H9 (cell line): ENCODE data around the gene WDR53. TPM values are rescaled to one million over a fixed set of nuclear protein-coding genes. Genes with fewer than 3 reads are reported as not detected.

Experiments
- DNase-seq: peaks from one replicate; pipeline ENCODE4 v3.0.0-alpha.2; 2017
- H2AFZ ChIP-seq: one replicate; pipeline ENCODE4 v1.6.1; 2013; ENCODE audit warnings: mild to moderate bottlenecking, low read length, control low read depth, moderate library complexity
- H2AK5ac ChIP-seq: 2 replicates; pipeline ENCODE4 v1.6.1; 2013; ENCODE audit warnings: low read length, control low read depth, mixed read lengths; ENCODE audit not compliant: insufficient read length
- H2BK120ac ChIP-seq: one replicate; pipeline ENCODE4 v1.6.1; 2013; ENCODE audit warnings: low read depth, mild to moderate bottlenecking, low read length, control low read depth, inconsistent platforms; ENCODE audit not compliant: poor library complexity, severe bottlenecking
- H2BK12ac ChIP-seq: 2 replicates; pipeline ENCODE4 v1.6.1; 2013; ENCODE audit warnings: low read length, control low read depth, mixed read lengths, low read depth; ENCODE audit not compliant: insufficient read length
- H2BK15ac ChIP-seq: 2 replicates; pipeline ENCODE4 v1.6.1; 2013; ENCODE audit warnings: low read depth, low read length, control low read depth
- H2BK20ac ChIP-seq: one replicate; pipeline ENCODE4 v1.6.1; 2013; ENCODE audit warnings: low read depth, mild to moderate bottlenecking, low read length, control low read depth, inconsistent platforms; ENCODE audit not compliant: poor library complexity, severe bottlenecking
- H2BK5ac ChIP-seq: 2 replicates; pipeline ENCODE4 v1.6.1; 2013; ENCODE audit warnings: low read length, control low read depth, mixed read lengths; ENCODE audit not compliant: insufficient read length
- H3K14ac ChIP-seq: 2 replicates; pipeline ENCODE4 v1.6.1; 2013; ENCODE audit warnings: low read length, control low read depth; ENCODE audit not compliant: insufficient read depth
- H3K18ac ChIP-seq: 2 replicates; pipeline ENCODE4 v1.6.1; 2013; ENCODE audit warnings: low read depth, mild to moderate bottlenecking, mixed read lengths, low read length, control low read depth; ENCODE audit not compliant: insufficient read length
- H3K23ac ChIP-seq: 2 replicates; pipeline ENCODE4 v1.6.1; 2013; ENCODE audit warnings: low read length, control low read depth, mixed read lengths, low read depth; ENCODE audit not compliant: insufficient read length
- H3K23me2 ChIP-seq: 2 replicates; pipeline ENCODE4 v1.6.1; 2013; ENCODE audit warnings: low read depth, mild to moderate bottlenecking, mixed read lengths, low read length, control low read depth; ENCODE audit not compliant: insufficient read length, poor library complexity, severe bottlenecking
- H3K27ac ChIP-seq: 2 replicates; pipeline ENCODE4 v1.5.1; 2013; ENCODE audit warnings: low read length, control low read depth, mixed read lengths, low read depth; ENCODE audit not compliant: insufficient read length
- H3K27me3 ChIP-seq: 2 replicates; pipeline ENCODE4 v1.6.1; 2013; ENCODE audit warnings: low read length, control low read depth, inconsistent platforms; ENCODE audit not compliant: insufficient read depth
- H3K4ac ChIP-seq: 2 replicates; pipeline ENCODE4 v1.6.1; 2013; ENCODE audit warnings: low read depth, mild to moderate bottlenecking, control low read depth, inconsistent platforms, low read length, moderate library complexity
- H3K4me1 ChIP-seq: 2 replicates; pipeline ENCODE4 v1.6.1; 2013; ENCODE audit warnings: low read length, control low read depth, inconsistent platforms; ENCODE audit not compliant: insufficient read depth
- H3K4me2 ChIP-seq: 2 replicates; pipeline ENCODE4 v1.6.1; 2013; ENCODE audit warnings: low read length, control low read depth, mixed read lengths; ENCODE audit not compliant: insufficient read length, insufficient read depth
- H3K56ac ChIP-seq: 2 replicates; pipeline ENCODE4 v1.6.1; 2013; ENCODE audit warnings: low read depth, mild to moderate bottlenecking, mixed read lengths, low read length, control low read depth; ENCODE audit not compliant: insufficient read length
- H3K79me1 ChIP-seq: 2 replicates; pipeline ENCODE4 v1.6.1; 2013; ENCODE audit warnings: low read depth, mild to moderate bottlenecking, moderate library complexity, low read length, control low read depth, inconsistent platforms; ENCODE audit not compliant: insufficient read depth, poor library complexity, severe bottlenecking
- H3K79me2 ChIP-seq: 2 replicates; pipeline ENCODE4 v1.6.1; 2013; ENCODE audit warnings: low read length, control low read depth, inconsistent platforms; ENCODE audit not compliant: insufficient read depth
- H3K9ac ChIP-seq: 2 replicates; pipeline ENCODE4 v1.6.1; 2013; ENCODE audit warnings: low read length, control low read depth, mixed read lengths; ENCODE audit not compliant: insufficient read length; ENCODE audit errors: extremely low read depth
- H3K9me3 ChIP-seq: one replicate; pipeline ENCODE4 v1.6.1; 2013; ENCODE audit warnings: low read depth, low read length, inconsistent platforms; ENCODE audit not compliant: control insufficient read depth
- H3T11ph ChIP-seq: one replicate; pipeline ENCODE4 v1.6.1; 2013; ENCODE audit warnings: mild to moderate bottlenecking, low read length, control low read depth, inconsistent platforms
- H4K20me1 ChIP-seq: one replicate; pipeline ENCODE4 v1.6.1; 2013; ENCODE audit not compliant: control insufficient read depth, insufficient read length, insufficient read depth
- H4K5ac ChIP-seq: 2 replicates; pipeline ENCODE4 v1.6.1; 2013; ENCODE audit warnings: low read depth, mild to moderate bottlenecking, mixed read lengths, low read length, control low read depth; ENCODE audit not compliant: insufficient read length
- H4K8ac ChIP-seq: replicated peaks from 2 replicates; pipeline ENCODE4 v1.6.1; 2013; ENCODE audit warnings: low read length, control low read depth, mixed read lengths, low read depth; ENCODE audit not compliant: insufficient read length
- H4K91ac ChIP-seq: 2 replicates; pipeline ENCODE4 v1.6.1; 2013; ENCODE audit warnings: low read depth, mild to moderate bottlenecking, moderate library complexity, mixed read lengths, low read length, control low read depth; ENCODE audit not compliant: insufficient read length
- H3K27ac Mint-ChIP-seq, 3 experiments: 2 replicates in 2 of 3; 3 replicates in 1 of 3; pipeline ENCODE4 v1.8.0; 2020 to 2021; ENCODE audit warnings: mixed read lengths in 3 of 3, mild to moderate bottlenecking in 1 of 3, moderate library complexity in 1 of 3
- H3K27me3 Mint-ChIP-seq: 2 replicates; pipeline ENCODE4 v1.8.0; 2021; ENCODE audit warnings: low read depth, mild to moderate bottlenecking, moderate library complexity, mixed read lengths
- H3K36me3 Mint-ChIP-seq, 3 experiments: 2 replicates in 2 of 3; 3 replicates in 1 of 3; pipeline ENCODE4 v1.8.0; 2020 to 2021; ENCODE audit warnings: low read depth in 3 of 3, mixed read lengths in 3 of 3; ENCODE audit not compliant: insufficient read depth in 1 of 3
- H3K4me1 Mint-ChIP-seq, 2 experiments: 2 replicates each; pipeline ENCODE4 v1.8.0; 2020; ENCODE audit warnings: mixed read lengths in 2 of 2
- H3K4me3 Mint-ChIP-seq, 2 experiments: 2 replicates in 1 of 2; 3 replicates in 1 of 2; pipeline ENCODE4 v1.8.0; 2020 to 2021; ENCODE audit warnings: mild to moderate bottlenecking in 2 of 2, mixed read lengths in 2 of 2, moderate library complexity in 1 of 2
- H3K9me3 Mint-ChIP-seq, 2 experiments: 2 replicates in 1 of 2; 3 replicates in 1 of 2; pipeline ENCODE4 v1.8.0; 2020; ENCODE audit warnings: mild to moderate bottlenecking in 2 of 2, mixed read lengths in 2 of 2, moderate library complexity in 1 of 2
- WGBS: extraction: QIAGEN DNeasy Blood & Tissue Kit; methylation state at CpG from one replicate; pipeline ENCODE4 v1.1.7; 2013; ENCODE audit warnings: missing lambda C conversion rate, low lambda C conversion rate, mixed read lengths; ENCODE audit not compliant: insufficient read length; ENCODE audit errors: extremely low coverage; 5-methylcytosine and 5-hydroxymethylcytosine counted together
- total RNA-seq: library from RNA; stranded (reverse); gene quantifications from 2 replicates; pipeline ENCODE4 v1.2.1, GENCODE V29; 2021
- TF ChIP-seq, protein P1 (sequence below): fragments of 200-600 bp; sonication (generic); conservative IDR thresholded peaks from 3 replicates; pipeline ENCODE4 v1.8.0; 2021; ENCODE audit warnings: antibody characterized with exemption, mild to moderate bottlenecking

The WDR53 gene
- total RNA-seq, 1 experiment from 2014 or later: 21.2 TPM

GRCh38 chr3:196544491-196544992, 23.8 kb downstream of the WDR53 start:
- Histone ChIP-seq H3K23ac (no peak overlapping the region), H3K4ac (no peak overlapping the region), H2BK12ac (no peak overlapping the region), H3K18ac (no peak overlapping the region), H2BK20ac (no peak overlapping the region), H3K9me3 (no peaks in the 10 kb centered on the region), H4K91ac (no peak overlapping the region), H3K23me2 (no peaks in the 10 kb centered on the region), H3K27ac (no peak overlapping the region), H2AK5ac (no peak overlapping the region), H3K4me2 (no peak overlapping the region), H3K9ac (no peak overlapping the region), H3T11ph (no peak overlapping the region), H2BK5ac (no peak overlapping the region), H4K8ac (no peak overlapping the region), H2BK120ac (no peak overlapping the region), H3K4me1 (no peaks in the 10 kb centered on the region), H3K27me3 (no peaks in the 10 kb centered on the region), H2BK15ac (no peak overlapping the region), H3K14ac (no peak overlapping the region), H4K5ac (no peak overlapping the region), H3K79me1 (no peaks in the 10 kb centered on the region), H3K56ac (no peak overlapping the region), H4K20me1 (no peaks in the 10 kb centered on the region), H2AFZ (no peak overlapping the region), H3K79me2 (no peaks in the 10 kb centered on the region)
- H3K4me3 Mint-ChIP-seq: no peak overlapping the region
- DNase-seq: no peak
- peaks cover 31 to 35% of the 10 kb centered on the region in 2 experiments for H3K9me3 Mint-ChIP-seq
- H3K4me1 Mint-ChIP-seq: no peaks in the 10 kb centered on the region
- WGBS: no CpG with 5 or more reads among the region's 2 CpGs
- H3K27me3 Mint-ChIP-seq: peaks cover 2% of the 10 kb centered on the region; the same call in 1 of the 2 replicates
- no peak overlapping the region for H3K27ac Mint-ChIP-seq
- H3K36me3 Mint-ChIP-seq: peaks cover 7 to 14% (median 8%) of the 10 kb centered on the region in 3 experiments
- TF ChIP-seq, protein P1, sequence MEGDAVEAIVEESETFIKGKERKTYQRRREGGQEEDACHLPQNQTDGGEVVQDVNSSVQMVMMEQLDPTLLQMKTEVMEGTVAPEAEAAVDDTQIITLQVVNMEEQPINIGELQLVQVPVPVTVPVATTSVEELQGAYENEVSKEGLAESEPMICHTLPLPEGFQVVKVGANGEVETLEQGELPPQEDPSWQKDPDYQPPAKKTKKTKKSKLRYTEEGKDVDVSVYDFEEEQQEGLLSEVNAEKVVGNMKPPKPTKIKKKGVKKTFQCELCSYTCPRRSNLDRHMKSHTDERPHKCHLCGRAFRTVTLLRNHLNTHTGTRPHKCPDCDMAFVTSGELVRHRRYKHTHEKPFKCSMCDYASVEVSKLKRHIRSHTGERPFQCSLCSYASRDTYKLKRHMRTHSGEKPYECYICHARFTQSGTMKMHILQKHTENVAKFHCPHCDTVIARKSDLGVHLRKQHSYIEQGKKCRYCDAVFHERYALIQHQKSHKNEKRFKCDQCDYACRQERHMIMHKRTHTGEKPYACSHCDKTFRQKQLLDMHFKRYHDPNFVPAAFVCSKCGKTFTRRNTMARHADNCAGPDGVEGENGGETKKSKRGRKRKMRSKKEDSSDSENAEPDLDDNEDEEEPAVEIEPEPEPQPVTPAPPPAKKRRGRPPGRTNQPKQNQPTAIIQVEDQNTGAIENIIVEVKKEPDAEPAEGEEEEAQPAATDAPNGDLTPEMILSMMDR: no peak
